GM23248 (cell line): Measurements from ENCODE around the gene RAB13.

ENCODE experiments used
- EZH2 ChIP-seq: fragments of 200-600 bp; sonication (generic); IDR thresholded peaks from 2 replicates; pipeline ENCODE4 v1.6.1; 2018; ENCODE audit warnings: antibody characterized with exemption, mild to moderate bottlenecking; ENCODE audit not compliant: insufficient read depth, poor library complexity, severe bottlenecking
- EZH2phosphoT487 ChIP-seq: fragments of 200-600 bp; sonication (generic); IDR thresholded peaks from 2 replicates; pipeline ENCODE4 v1.6.1; 2018; ENCODE audit warnings: antibody characterized with exemption, moderate library complexity, mild to moderate bottlenecking, low read depth; ENCODE audit not compliant: insufficient read depth

- TF ChIP-seq EZH2 (no peak), EZH2phosphoT487 (no peak)
These were observed 46.7 kb downstream of the RAB13 start for GRCh38 chr1:153939476-153939875.
